Cardiac septum (tissue), 1 donor: ENCODE measurements around the gene IDH2. TPM values are rescaled to one million over a fixed set of nuclear protein-coding genes. Genes with fewer than 3 reads are reported as not detected.
A peak's percentile ranks its signal among the peaks of the same experiment; 100 is the strongest.

ENCODE experiments used
- DNase-seq: peaks from one replicate; pipeline ENCODE4 v3.0.0-alpha.2; 2020; ENCODE audit warnings: low spot score
- intact Hi-C: fragments of 100-400 bp; cut with DNase I; formaldehyde crosslinking; loops from one replicate; pipeline ENCODE4 v1.14.0; 2022
- total RNA-seq: library from RNA; stranded (reverse); fragmentation: NEBNext Ultra II Directional; extraction: Animal tissue kit (Norgen Biotek cat#: 25700); gene quantifications from one replicate; pipeline ENCODE4 v1.2.1, GENCODE V29; 2021
- donor health status: DM: no; HTN: no; CAD: no.

IDH2 gene
- total RNA-seq, 1 donor from 2014 or later, result 455 TPM

- no peak for DNase-seq
- intact Hi-C loops, result no loop called here
These were observed 48.4 kb downstream of the IDH2 start for GRCh38 chr15:90053685-90054466.

GRCh38 chr15:90051874-90052273 is 50.4 kb downstream of the IDH2 start:
- DNase-seq, result no peak
- intact Hi-C loops, result no loop called here

- no peak for DNase-seq
- intact Hi-C loops, result no loop called here
These were observed 52.3 kb downstream of the IDH2 start for GRCh38 chr15:90049666-90050604.

- DNase-seq, result no peak
- intact Hi-C loops, result no loop called here
These were observed 53.2 kb downstream of the IDH2 start for GRCh38 chr15:90049030-90049429.

GRCh38 chr15:90047956-90048575 is 54.2 kb downstream of the IDH2 start:
- intact Hi-C loops, result no loop called here
- DNase-seq, result no peak

GRCh38 chr15:90046911-90047392 is 55.3 kb downstream of the IDH2 start:
- intact Hi-C loops, result no loop called here
- peak; percentile 74 for DNase-seq

- intact Hi-C loops, result no loop called here
- DNase-seq, result no peak
These were observed 56.0 kb downstream of the IDH2 start for GRCh38 chr15:90046289-90046688.

- no peak for DNase-seq
- intact Hi-C loops, result no loop called here
These were observed 57.3 kb downstream of the IDH2 start for GRCh38 chr15:90044916-90045371.

- peak; percentile 76 for DNase-seq
These were observed 58.1 kb downstream of the IDH2 start for GRCh38 chr15:90044191-90044590.

GRCh38 chr15:90043530-90044010 is 58.7 kb downstream of the IDH2 start:
- DNase-seq, result no peak
- intact Hi-C loops, result no loop called here

More at GRCh38 chr15:90044191-90044590, 58.1 kb downstream of the IDH2 start:
- intact Hi-C loops, result no loop called here

- DNase-seq, result peak; percentile 75
- intact Hi-C loops, result no loop called here
These were observed 59.3 kb downstream of the IDH2 start for GRCh38 chr15:90042766-90043529.

- DNase-seq, result peak; percentile 47
- intact Hi-C loops, result no loop called here
These were observed 59.9 kb downstream of the IDH2 start for GRCh38 chr15:90042356-90042755.

- DNase-seq, result no peak
- intact Hi-C loops, result no loop called here
These were observed 61.6 kb downstream of the IDH2 start for GRCh38 chr15:90040618-90041017.

- peak; percentile 72 for DNase-seq
- intact Hi-C loops, result no loop called here
These were observed 62.3 kb downstream of the IDH2 start for GRCh38 chr15:90039996-90040395.

- intact Hi-C loops, result no loop called here
- DNase-seq, result peak; percentile 62
These were observed 63.6 kb downstream of the IDH2 start for GRCh38 chr15:90038632-90039095.

- intact Hi-C loops, result no loop called here
- DNase-seq, result peak; percentile 69
These were observed 64.2 kb downstream of the IDH2 start for GRCh38 chr15:90037961-90038631.

- intact Hi-C loops, result no loop called here
- no peak for DNase-seq
These were observed 64.8 kb downstream of the IDH2 start for GRCh38 chr15:90037511-90037860.

- peak; percentile 67 for DNase-seq
- intact Hi-C loops, result no loop called here
These were observed 65.3 kb downstream of the IDH2 start for GRCh38 chr15:90036806-90037510.
